H1 (cell line): ENCODE results near the gene SERPINF2. TPM values are rescaled to one million over a fixed set of nuclear protein-coding genes. Genes with fewer than 3 reads are reported as not detected.

Experiments used
- POLR2A ChIP-seq, 2 experiments: IDR thresholded peaks; 1 replicate in 1 of 2; 2 replicates in 1 of 2; pipeline ENCODE4 v1.6.1; 2011; ENCODE audit warnings: low read depth in 2 of 2, low read length in 2 of 2, mild to moderate bottlenecking in 2 of 2; ENCODE audit errors: control extremely low read depth in 1 of 2
- TEAD4 ChIP-seq: IDR thresholded peaks from 2 replicates; pipeline ENCODE4 v1.6.1; 2012; ENCODE audit warnings: low read depth, low read length, inconsistent platforms, mixed read lengths
- polyA plus RNA-seq, 7 experiments: library from polyadenylated mRNA; depleted of rRNA in 3 of 7; stranded (reverse) in 5 of 7; unstranded in 2 of 7; fragments of >200 nt in 5 of 7; fragments of 200-250 nt in 2 of 7; gene quantifications; 1 replicate in 5 of 7; 2 replicates in 1 of 7; 4 replicates in 1 of 7; pipeline versions ENCODE4 v1.2.1 to v1.2.3, GENCODE V29; 2011 to 2013; ENCODE audit warnings: missing spikeins in 2 of 7, mixed read lengths in 2 of 7
- total RNA-seq: library from RNA; stranded (reverse); fragmentation: NEBNext Ultra II Directional; extraction: Animal tissue kit (Norgen Biotek cat#: 25700); gene quantifications from 2 replicates; pipeline ENCODE4 v1.2.1, GENCODE V29; 2021

Gene SERPINF2
- total and polyA plus RNA-seq, 2 of the 8 experiments (the other 6 are each of a cell fraction or from before 2014, with no cell fraction given) = 1.8 to 3.2 TPM

DNA sequence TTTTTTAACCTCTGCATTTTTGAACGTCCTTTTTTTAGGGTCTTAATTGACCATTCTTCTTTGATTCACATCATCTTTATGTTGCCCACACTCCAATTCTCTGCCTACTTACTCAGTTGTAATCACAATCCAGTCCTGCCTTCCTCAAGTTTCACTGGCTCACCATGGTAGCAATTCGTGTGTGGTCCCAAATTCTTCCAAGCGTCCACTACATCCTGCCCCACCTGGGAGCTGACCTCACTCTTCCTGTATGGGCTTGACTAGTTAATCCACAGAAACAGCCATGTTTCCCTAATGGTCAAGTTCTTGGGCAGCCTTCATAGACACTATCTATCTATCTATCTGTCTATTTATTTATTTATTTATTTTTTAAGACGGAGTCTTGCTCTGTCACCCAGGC, 39.6 kb upstream of the SERPINF2 start (continued):
- TF ChIP-seq TEAD4 (no peak), POLR2A (IDR thresholded peaks at IDR 0.05; ENCODE audit: control extremely low read depth in 1 of 2, low read depth in 2 of 2, low read length in 2 of 2) (no peak)
